ENCODE results near the gene DNER. TPM values are rescaled to one million over a fixed set of nuclear protein-coding genes. Genes with fewer than 3 reads are reported as not detected.

Gene DNER
- total and polyA plus RNA-seq, 2 donors (not counting 1 experiment from before 2014, with no cell fraction given): not detected

DNA sequence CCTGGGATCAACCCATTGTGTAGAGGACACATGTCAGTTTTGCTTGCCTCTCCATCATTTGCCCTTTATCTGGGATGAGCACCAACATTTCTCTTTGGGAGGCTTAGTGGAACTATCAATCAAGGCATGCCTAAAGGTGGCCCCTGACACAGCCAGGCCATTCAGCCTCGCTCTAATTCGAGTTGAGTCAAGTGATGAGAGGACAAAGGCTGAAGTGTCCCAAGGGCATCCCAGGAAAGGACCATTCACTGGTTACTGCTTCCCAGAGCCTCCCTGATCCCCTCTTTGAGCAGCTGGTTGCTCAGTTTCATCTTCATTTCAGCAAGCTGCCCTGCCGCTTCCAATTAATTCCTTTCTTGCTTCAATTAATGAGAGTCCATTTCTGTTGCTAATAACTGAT lies 63.5 kb downstream of the DNER start:
- H3K4me3 Mint-ChIP-seq: no peak overlapping the region
- no peak overlapping the region for H3K4me2 ChIP-seq (replicated peaks; ENCODE audit: low read depth, low read length, poor library complexity, severe bottlenecking)
- intact Hi-C loops (cut with micrococcal nuclease): no loop called here
- H3K9me3 ChIP-seq (ENCODE audit: control extremely low read depth in 1 of 3, control insufficient read depth in 2 of 3, insufficient read depth in 1 of 3, low read length in 2 of 3): no peaks in the 10 kb centered on the region
- no peak overlapping the region for H3K27ac Mint-ChIP-seq
- H3K27me3 Mint-ChIP-seq: peaks cover 10% of the 10 kb centered on the region
- peaks cover 0 to 5% (median 1%) of the 10 kb centered on the region in 4 experiments for H3K27me3 ChIP-seq (replicated peaks in 1 of 4; ENCODE audit: control extremely low read depth in 1 of 4, control insufficient read depth in 3 of 4, insufficient read depth in 4 of 4, low read length in 3 of 4)
- no peak for ATAC-seq (ENCODE audit: low read depth)
- no peak overlapping the region for H3K4me3 ChIP-seq (ENCODE audit: control extremely low read depth in 1 of 5, extremely low read depth in 1 of 5, insufficient read depth in 1 of 5, low read depth in 2 of 5, low read length in 4 of 5)
- TF ChIP-seq EZH2 (IDR thresholded peaks at IDR 0.05; ENCODE audit: borderline replicate concordance, insufficient read depth, low read depth, low read length, poor library complexity, severe bottlenecking) (no peak), CTCF (IDR thresholded peaks at IDR 0.05) (no peak)
- H3K27ac ChIP-seq (ENCODE audit: low read length in 2 of 2): no peak overlapping the region
- no peaks in the 10 kb centered on the region for H3K79me2 ChIP-seq (ENCODE audit: control insufficient read depth, insufficient read depth, low read length)
- H3K9ac ChIP-seq (ENCODE audit: low read length): no peak overlapping the region
- no peaks in the 10 kb centered on the region for H3K4me1 Mint-ChIP-seq
- ChIA-PET CTCF (no interaction called here), POLR2A (no interaction called here)
- no peak overlapping the region for H2AFZ ChIP-seq (ENCODE audit: insufficient read depth, low read depth, low read length, poor library complexity, severe bottlenecking)
- no peaks in the 10 kb centered on the region for H3K9me3 Mint-ChIP-seq (ENCODE audit: insufficient read depth)
- H4K20me1 ChIP-seq (ENCODE audit: control insufficient read depth, insufficient read depth, low read length, poor library complexity, severe bottlenecking): no peaks in the 10 kb centered on the region
- DNase-seq: no peak
- 79% methylated on average over 2 of the region's 3 CpGs for WGBS (ENCODE audit: insufficient coverage)
- no peaks in the 10 kb centered on the region for H3K36me3 ChIP-seq (replicated peaks in 1 of 2; ENCODE audit: control extremely low read depth in 1 of 2, control insufficient read depth in 1 of 2, extremely low read depth in 1 of 2, insufficient read depth in 2 of 2, low read length in 1 of 2)
- H3K4me1 ChIP-seq (ENCODE audit: control insufficient read depth in 2 of 2, insufficient read depth in 2 of 2, low read length in 2 of 2): no peaks in the 10 kb centered on the region

DNA sequence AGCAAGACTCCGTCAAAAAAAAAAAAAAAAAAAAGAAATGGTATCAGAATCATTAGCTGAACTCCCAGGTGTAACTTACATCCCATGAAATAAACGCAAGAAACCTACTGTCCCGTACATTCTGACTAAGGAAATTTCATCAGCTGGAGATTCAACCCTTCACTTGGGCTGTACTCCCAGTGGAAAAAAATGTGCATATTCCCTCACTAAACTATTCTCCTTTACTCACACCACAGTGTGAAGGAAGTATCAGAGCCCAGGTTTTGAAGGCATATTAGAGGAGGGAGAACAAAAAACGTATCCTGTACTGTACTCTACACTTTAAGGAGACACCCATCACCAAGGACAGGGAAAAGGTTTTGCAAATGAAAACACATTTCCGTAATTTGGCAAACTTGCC lies 64.3 kb downstream of the DNER start:
- Histone ChIP-seq H3K4me1 (ENCODE audit: control insufficient read depth in 2 of 2, insufficient read depth in 2 of 2, low read length in 2 of 2) (no peaks in the 10 kb centered on the region), H2AFZ (ENCODE audit: insufficient read depth, low read depth, low read length, poor library complexity, severe bottlenecking) (no peak overlapping the region), H4K20me1 (ENCODE audit: control insufficient read depth, insufficient read depth, low read length, poor library complexity, severe bottlenecking) (no peaks in the 10 kb centered on the region), H3K79me2 (ENCODE audit: control insufficient read depth, insufficient read depth, low read length) (no peaks in the 10 kb centered on the region), H3K4me2 (replicated peaks; ENCODE audit: low read depth, low read length, poor library complexity, severe bottlenecking) (no peak overlapping the region), H3K9me3 (ENCODE audit: control extremely low read depth in 1 of 3, control insufficient read depth in 2 of 3, insufficient read depth in 1 of 3, low read length in 2 of 3) (no peaks in the 10 kb centered on the region), H3K27ac (ENCODE audit: low read length in 2 of 2) (no peak overlapping the region), H3K27me3 (replicated peaks in 1 of 4; ENCODE audit: control extremely low read depth in 1 of 4, control insufficient read depth in 3 of 4, insufficient read depth in 4 of 4, low read length in 3 of 4) (peaks cover 0 to 5% (median 1%) of the 10 kb centered on the region in 4 experiments), H3K36me3 (replicated peaks in 1 of 2; ENCODE audit: control extremely low read depth in 1 of 2, control insufficient read depth in 1 of 2, extremely low read depth in 1 of 2, insufficient read depth in 2 of 2, low read length in 1 of 2) (no peaks in the 10 kb centered on the region), H3K4me3 (ENCODE audit: control extremely low read depth in 1 of 5, extremely low read depth in 1 of 5, insufficient read depth in 1 of 5, low read depth in 2 of 5, low read length in 4 of 5) (no peak overlapping the region), H3K9ac (ENCODE audit: low read length) (no peak overlapping the region)
- Mint-ChIP-seq H3K9me3 (ENCODE audit: insufficient read depth) (no peaks in the 10 kb centered on the region), H3K27ac (no peak overlapping the region), H3K4me1 (no peaks in the 10 kb centered on the region), H3K27me3 (peaks cover 14% of the 10 kb centered on the region), H3K4me3 (no peak overlapping the region)
- ChIA-PET CTCF (no interaction called here), POLR2A (no interaction called here)
- WGBS (ENCODE audit: insufficient coverage): 97% methylated on average over 3 of the region's 5 CpGs
- no peak for ATAC-seq (ENCODE audit: low read depth)
- intact Hi-C loops (cut with micrococcal nuclease): no loop called here
- DNase-seq: no peak
- no peak for TF ChIP-seq CTCF (IDR thresholded peaks at IDR 0.05)
